ENCODE results near the gene UCK2. TPM values are rescaled to one million over a fixed set of nuclear protein-coding genes. Genes with fewer than 3 reads are reported as not detected.

UCK2 gene
- total RNA-seq, 1 experiment from 2014 or later: 67.2 TPM

DNA sequence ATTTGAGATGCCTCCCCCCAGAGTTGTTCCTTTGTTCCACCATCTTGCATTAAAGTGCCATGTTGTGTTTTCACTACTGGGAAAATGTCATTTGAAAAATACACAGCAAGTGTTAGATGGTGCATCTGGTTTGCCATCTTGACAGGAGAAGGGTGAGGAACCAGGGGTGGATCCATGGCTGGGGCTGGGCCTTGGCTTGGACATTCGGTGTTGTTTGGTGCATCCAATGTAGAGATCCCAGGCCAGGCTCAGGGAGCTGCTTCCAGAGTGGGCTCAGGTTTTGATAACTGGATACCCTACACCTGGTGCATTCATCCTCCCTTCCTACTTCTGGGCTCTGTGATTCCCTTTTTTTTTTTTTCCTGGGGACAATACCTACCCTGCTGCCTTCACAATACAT, 103.5 kb downstream of the UCK2 start:
- Histone ChIP-seq H3K9me3 (no peaks in the 10 kb centered on the region), H3K27me3 (replicated peaks; ENCODE audit: control insufficient read depth, insufficient read depth, low read length) (no peaks in the 10 kb centered on the region; the same call in 1 of the 2 replicates), H3K4me3 (ENCODE audit: low read depth, low read length) (no peak overlapping the region), H3K36me3 (ENCODE audit: control insufficient read depth, insufficient read depth, low read length) (no peaks in the 10 kb centered on the region), H3K4me1 (no peaks in the 10 kb centered on the region)
- CTCF ChIA-PET: no interaction called here
- Mint-ChIP-seq H3K4me3 (ENCODE audit: unreplicated experiment) (no peak overlapping the region), H3K27me3 (ENCODE audit: insufficient read depth, unreplicated experiment) (no peaks in the 10 kb centered on the region), H3K9me3 (ENCODE audit: unreplicated experiment) (no peaks in the 10 kb centered on the region), H3K27ac (ENCODE audit: unreplicated experiment) (no peak overlapping the region), H3K4me1 (ENCODE audit: low read depth, unreplicated experiment) (no peaks in the 10 kb centered on the region), H3K36me3 (ENCODE audit: insufficient read depth, unreplicated experiment) (no peaks in the 10 kb centered on the region)
- TF ChIP-seq, protein P1, sequence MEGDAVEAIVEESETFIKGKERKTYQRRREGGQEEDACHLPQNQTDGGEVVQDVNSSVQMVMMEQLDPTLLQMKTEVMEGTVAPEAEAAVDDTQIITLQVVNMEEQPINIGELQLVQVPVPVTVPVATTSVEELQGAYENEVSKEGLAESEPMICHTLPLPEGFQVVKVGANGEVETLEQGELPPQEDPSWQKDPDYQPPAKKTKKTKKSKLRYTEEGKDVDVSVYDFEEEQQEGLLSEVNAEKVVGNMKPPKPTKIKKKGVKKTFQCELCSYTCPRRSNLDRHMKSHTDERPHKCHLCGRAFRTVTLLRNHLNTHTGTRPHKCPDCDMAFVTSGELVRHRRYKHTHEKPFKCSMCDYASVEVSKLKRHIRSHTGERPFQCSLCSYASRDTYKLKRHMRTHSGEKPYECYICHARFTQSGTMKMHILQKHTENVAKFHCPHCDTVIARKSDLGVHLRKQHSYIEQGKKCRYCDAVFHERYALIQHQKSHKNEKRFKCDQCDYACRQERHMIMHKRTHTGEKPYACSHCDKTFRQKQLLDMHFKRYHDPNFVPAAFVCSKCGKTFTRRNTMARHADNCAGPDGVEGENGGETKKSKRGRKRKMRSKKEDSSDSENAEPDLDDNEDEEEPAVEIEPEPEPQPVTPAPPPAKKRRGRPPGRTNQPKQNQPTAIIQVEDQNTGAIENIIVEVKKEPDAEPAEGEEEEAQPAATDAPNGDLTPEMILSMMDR (IDR thresholded peaks at IDR 0.05; ENCODE audit: insufficient read depth in 1 of 2, low read depth in 1 of 2, low read length in 1 of 2, severe bottlenecking in 1 of 2, unreplicated experiment in 1 of 2): no peak
- no TSS peak for BruUV-seq (replicated peaks)
- no peak for DNase-seq
- POLR2A ChIA-PET: no interaction called here
- intact Hi-C loops (cut with micrococcal nuclease; ENCODE audit: unreplicated experiment): no loop called here

DNA sequence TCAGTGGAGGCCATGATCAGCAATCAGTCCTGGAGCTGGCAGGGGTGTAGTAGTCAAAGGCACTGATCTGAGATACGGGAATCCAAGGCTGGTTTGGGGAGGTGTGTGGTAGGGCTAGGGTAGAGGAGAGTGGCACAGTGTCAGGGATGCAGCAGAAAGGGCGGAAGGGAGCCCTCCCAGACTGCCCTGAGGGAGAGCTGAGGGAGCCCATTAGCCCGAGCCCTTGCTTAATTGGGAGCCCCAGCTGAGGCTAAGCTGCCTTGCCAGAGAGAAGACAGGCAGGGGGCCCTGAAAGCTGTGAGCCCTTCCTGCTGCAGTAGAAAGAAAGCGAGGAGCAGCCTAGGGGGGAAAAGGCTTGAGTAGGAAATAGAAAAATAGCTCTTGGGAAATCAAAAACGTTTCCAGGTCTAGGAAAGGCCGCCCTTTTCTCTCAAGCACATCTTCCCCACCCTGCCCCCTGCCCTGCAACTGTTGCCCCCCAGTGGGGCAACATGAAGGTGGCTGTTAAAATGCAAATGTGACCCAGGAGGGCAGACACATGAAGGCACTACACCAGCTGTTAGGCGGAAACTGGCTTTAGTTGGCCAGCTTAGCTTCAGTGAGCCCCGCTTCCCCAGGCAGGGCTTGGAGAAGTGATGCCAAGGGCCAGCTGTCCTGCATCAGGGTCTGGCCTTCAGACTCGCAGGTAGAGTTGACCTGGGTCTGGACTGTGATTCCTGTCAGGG, 106.2 kb downstream of the UCK2 start:
- Histone ChIP-seq H3K4me3 (ENCODE audit: low read depth, low read length) (no peak overlapping the region), H3K4me1 (no peaks in the 10 kb centered on the region), H3K9me3 (no peaks in the 10 kb centered on the region), H3K27me3 (replicated peaks; ENCODE audit: control insufficient read depth, insufficient read depth, low read length) (no peaks in the 10 kb centered on the region; the same call in 1 of the 2 replicates), H3K36me3 (ENCODE audit: control insufficient read depth, insufficient read depth, low read length) (no peaks in the 10 kb centered on the region)
- TF ChIP-seq, protein P1 (IDR thresholded peaks at IDR 0.05; ENCODE audit: insufficient read depth in 1 of 2, low read depth in 1 of 2, low read length in 1 of 2, severe bottlenecking in 1 of 2, unreplicated experiment in 1 of 2): no peak
- intact Hi-C loops (cut with micrococcal nuclease; ENCODE audit: unreplicated experiment): no loop called here
- no peaks in the 10 kb centered on the region for H3K36me3 Mint-ChIP-seq (ENCODE audit: insufficient read depth, unreplicated experiment)
- no TSS peak for BruUV-seq (replicated peaks)
- DNase-seq: no peak
- ChIA-PET CTCF (interaction anchor here (1.2 kb wide), 1 partner anchor 9 kb away, joined by 3 read pairs; no protein-coding TSS in a partner anchor), POLR2A (no interaction called here)
- no peak overlapping the region for H3K27ac Mint-ChIP-seq (ENCODE audit: unreplicated experiment)
- H3K27me3 Mint-ChIP-seq (ENCODE audit: insufficient read depth, unreplicated experiment): peaks cover 2% of the 10 kb centered on the region
- H3K4me1 Mint-ChIP-seq (ENCODE audit: low read depth, unreplicated experiment): no peaks in the 10 kb centered on the region
- H3K9me3 Mint-ChIP-seq (ENCODE audit: unreplicated experiment): no peaks in the 10 kb centered on the region
- H3K4me3 Mint-ChIP-seq (ENCODE audit: unreplicated experiment): no peak overlapping the region

DNA sequence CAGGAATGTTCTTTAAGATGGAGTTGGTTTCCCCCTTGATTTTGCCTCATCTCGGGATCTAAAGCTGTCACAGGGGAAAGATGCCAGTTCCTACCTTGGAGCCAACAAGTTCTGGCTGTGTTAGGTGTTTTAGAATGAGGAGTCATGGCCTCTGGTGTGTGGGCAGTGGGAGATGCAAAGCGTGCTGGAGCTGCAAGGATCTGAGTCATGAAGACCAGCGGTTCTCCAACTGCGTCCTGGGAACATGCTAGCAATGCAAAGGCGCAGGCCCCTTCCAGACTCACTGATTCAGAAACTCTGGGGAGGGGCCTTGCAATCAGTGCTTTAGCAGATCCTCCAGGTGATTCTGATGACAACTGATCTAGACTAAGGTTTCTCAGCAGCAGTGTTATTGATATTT, 109.1 kb downstream of the UCK2 start:
- Histone ChIP-seq H3K4me1 (no peaks in the 10 kb centered on the region), H3K9me3 (no peaks in the 10 kb centered on the region), H3K36me3 (ENCODE audit: control insufficient read depth, insufficient read depth, low read length) (no peaks in the 10 kb centered on the region), H3K27me3 (replicated peaks; ENCODE audit: control insufficient read depth, insufficient read depth, low read length) (no peaks in the 10 kb centered on the region; the same call in 1 of the 2 replicates), H3K4me3 (ENCODE audit: low read depth, low read length) (no peak overlapping the region)
- Mint-ChIP-seq H3K27me3 (ENCODE audit: insufficient read depth, unreplicated experiment) (peaks cover 5% of the 10 kb centered on the region), H3K36me3 (ENCODE audit: insufficient read depth, unreplicated experiment) (no peaks in the 10 kb centered on the region), H3K4me3 (ENCODE audit: unreplicated experiment) (no peak overlapping the region), H3K4me1 (ENCODE audit: low read depth, unreplicated experiment) (no peaks in the 10 kb centered on the region), H3K9me3 (ENCODE audit: unreplicated experiment) (no peaks in the 10 kb centered on the region), H3K27ac (ENCODE audit: unreplicated experiment) (no peak overlapping the region)
- no peak for DNase-seq
- ChIA-PET POLR2A (no interaction called here), CTCF (no interaction called here)
- TF ChIP-seq, protein P1 (IDR thresholded peaks at IDR 0.05; ENCODE audit: insufficient read depth in 1 of 2, low read depth in 1 of 2, low read length in 1 of 2, severe bottlenecking in 1 of 2, unreplicated experiment in 1 of 2): no peak
- no TSS peak for BruUV-seq (replicated peaks)
- intact Hi-C loops (cut with micrococcal nuclease; ENCODE audit: unreplicated experiment): no loop called here
